SKM-1 (cell line): ENCODE results near the gene KDM8.

Source experiments
- DNase-seq: peaks from one replicate; lab custom pipeline; 2025; ENCODE audit not compliant: unreplicated experiment; lab: John Stamatoyannopoulos, UW

Gene KDM8

GRCh38 chr16:27203507-27204311 lies at the start of gene KDM8:
Gene KDM8, plus strand, starts transcription at chr16:27203526. Its CDS starts 6,598 bp downstream, at chr16:27210124.
- DNase-seq, result peak; percentile 100

- peak; percentile 7 for DNase-seq
Measured at GRCh38 chr16:27154705-27155521, 48.4 kb upstream of the KDM8 start.

GRCh38 chr16:27156579-27156978 lies 46.7 kb upstream of the KDM8 start:
- DNase-seq, result no peak

- no peak for DNase-seq
Measured at GRCh38 chr16:27161398-27161797, 41.9 kb upstream of the KDM8 start.

- no peak for DNase-seq
Measured at GRCh38 chr16:27164352-27164751, 39.0 kb upstream of the KDM8 start.

- DNase-seq, result no peak
Measured at GRCh38 chr16:27165576-27165975, 37.8 kb upstream of the KDM8 start.

GRCh38 chr16:27168790-27169189 lies 34.5 kb upstream of the KDM8 start:
- DNase-seq, result no peak

GRCh38 chr16:27169511-27170071 lies 33.7 kb upstream of the KDM8 start:
- DNase-seq, result no peak

GRCh38 chr16:27171584-27171983 lies 31.7 kb upstream of the KDM8 start:
- no peak for DNase-seq

- DNase-seq, result no peak
Measured at GRCh38 chr16:27174007-27174406, 29.3 kb upstream of the KDM8 start.

- no peak for DNase-seq
Measured at GRCh38 chr16:27174798-27175197, 28.5 kb upstream of the KDM8 start.

- DNase-seq, result no peak
Measured at GRCh38 chr16:27175888-27176287, 27.4 kb upstream of the KDM8 start.

GRCh38 chr16:27177031-27177774 lies 26.1 kb upstream of the KDM8 start:
- no peak for DNase-seq

- peak; percentile 78 for DNase-seq
Measured at GRCh38 chr16:27179500-27180072, 23.7 kb upstream of the KDM8 start.

- DNase-seq, result no peak
Measured at GRCh38 chr16:27181019-27181790, 22.1 kb upstream of the KDM8 start.

GRCh38 chr16:27182906-27183405 lies 20.4 kb upstream of the KDM8 start:
- no peak for DNase-seq

- no peak for DNase-seq
Measured at GRCh38 chr16:27185776-27186130, 17.6 kb upstream of the KDM8 start.

GRCh38 chr16:27188633-27189032 lies 14.7 kb upstream of the KDM8 start:
- no peak for DNase-seq

- no peak for DNase-seq
Measured at GRCh38 chr16:27189335-27189972, 13.9 kb upstream of the KDM8 start.
